Kidney (tissue), 14 donors: ENCODE data around the gene FCN2. TPM values are rescaled to one million over a fixed set of nuclear protein-coding genes. Genes with fewer than 3 reads are reported as not detected.

Experiments used
- DNase-seq, 5 donors: peaks; one replicate each; pipeline ENCODE4 v3.0.0-alpha.2; 2013 to 2020
- FAIRE-seq: peaks from 2 replicates; lab custom pipeline; 2012; peaks lifted over from hg19 to GRCh38; lab: Jason Lieb, UNC
- H3K27ac ChIP-seq, 2 donors: one replicate each; pipeline ENCODE4 v1.7.0; 2013; ENCODE audit warnings: low read depth in 2 of 2, low read length in 2 of 2, inconsistent platforms in 1 of 2
- H3K27me3 ChIP-seq: one replicate; pipeline ENCODE4 v1.7.1; 2013; ENCODE audit warnings: low read length, inconsistent platforms; ENCODE audit not compliant: control insufficient read depth, insufficient read depth
- H3K36me3 ChIP-seq, 3 donors: one replicate each; pipeline versions ENCODE4 v1.7.0 to v1.7.1; 2013; ENCODE audit warnings: low read length in 3 of 3, control low read depth in 1 of 3, inconsistent platforms in 1 of 3; ENCODE audit not compliant: insufficient read depth in 3 of 3, control insufficient read depth in 2 of 3
- H3K4me1 ChIP-seq, 3 donors: one replicate each; pipeline versions ENCODE4 v1.7.0 to v1.7.1; 2013; ENCODE audit warnings: low read length in 3 of 3, inconsistent platforms in 1 of 3, low read depth in 1 of 3; ENCODE audit not compliant: control insufficient read depth in 2 of 3, insufficient read depth in 2 of 3
- H3K4me3 ChIP-seq, 3 donors: one replicate each; pipeline versions ENCODE4 v1.7.0 to v1.8.1; 2013; ENCODE audit warnings: low read length in 3 of 3, control low read depth in 1 of 3, inconsistent platforms in 1 of 3
- H3K9ac ChIP-seq, 3 donors: one replicate each; pipeline versions ENCODE4 v1.7.0 to v1.7.1; 2013; ENCODE audit warnings: low read length in 3 of 3, control low read depth in 1 of 3, inconsistent platforms in 1 of 3
- H3K9me3 ChIP-seq, 3 donors: one replicate each; pipeline versions ENCODE4 v1.7.0 to v1.7.1; 2013; ENCODE audit warnings: low read length in 3 of 3, control low read depth in 1 of 3, inconsistent platforms in 1 of 3; ENCODE audit not compliant: control insufficient read depth in 2 of 3, insufficient read depth in 1 of 3
- CTCF ChIP-seq: IDR thresholded peaks from 3 replicates; pipeline ENCODE4 v1.5.1; 2012; ENCODE audit warnings: mild to moderate bottlenecking, moderate library complexity, borderline replicate concordance; ENCODE audit not compliant: insufficient read depth; ENCODE audit errors: extremely low read depth
- intact Hi-C: fragments of 100-400 bp; cut with DNase I; formaldehyde crosslinking; loops from one replicate; pipeline ENCODE4 v1.11.1; 2022
- polyA plus RNA-seq: library from polyadenylated mRNA; stranded (reverse); fragments of 350-450 nt; fragmentation: Illumina TruSeq; extraction: RNeasy Lipid Tissue Mini Kit (QIAGEN cat#74804); gene quantifications from one replicate; pipeline ENCODE4 v1.2.3, GENCODE V29; 2014; ENCODE audit warnings: low read depth, low replicate concordance; ENCODE audit not compliant: insufficient read depth
- total RNA-seq: library from RNA; stranded (reverse); fragmentation: NEBNext Ultra II Directional; extraction: Animal tissue kit (Norgen Biotek cat#: 25700); gene quantifications from one replicate; pipeline ENCODE4 v1.2.1, GENCODE V29; 2021
- donor health status: control.
- donor health status: control.
- donor health status: control.
- donor health status: control.
- donor health status: control.
- donor health status: DM: yes; HTN: yes; CAD: no.
- donor health status: Normal renal cell carcinoma (clear cell type).

The FCN2 gene
- total and polyA plus RNA-seq, 2 donors from 2014 or later: 2.8 to 3.6 TPM

GRCh38 chr9:134838651-134839454 lies 41.8 kb upstream of the FCN2 start:
- no peak overlapping the region for H3K27ac ChIP-seq
- no peaks in the 10 kb centered on the region for H3K27me3 ChIP-seq
- no peaks in the 10 kb centered on the region for H3K9me3 ChIP-seq
- DNase-seq (peak in 1 of 5 donors; percentile 48), FAIRE-seq (no peak)
- H3K36me3 ChIP-seq: no peaks in the 10 kb centered on the region
- no peaks in the 10 kb centered on the region for H3K4me1 ChIP-seq
- intact Hi-C loops: no loop called here
- H3K9ac ChIP-seq: no peak overlapping the region
- no peak overlapping the region for H3K4me3 ChIP-seq
- no peak for TF ChIP-seq CTCF

GRCh38 chr9:134839455-134840125 lies 41.0 kb upstream of the FCN2 start:
- FAIRE-seq: no peak
- no peaks in the 10 kb centered on the region for H3K4me1 ChIP-seq
- H3K27ac ChIP-seq: no peak overlapping the region
- no peak overlapping the region for H3K4me3 ChIP-seq
- intact Hi-C loops: no loop called here
- H3K27me3 ChIP-seq: no peaks in the 10 kb centered on the region
- no peak for TF ChIP-seq CTCF
- H3K9ac ChIP-seq: no peak overlapping the region
- peak in 1 of 5 donors; percentile 71 for DNase-seq
- no peaks in the 10 kb centered on the region for H3K36me3 ChIP-seq
- H3K9me3 ChIP-seq: no peaks in the 10 kb centered on the region

- Histone ChIP-seq H3K27me3 (no peaks in the 10 kb centered on the region), H3K27ac (no peak overlapping the region), H3K9ac (no peak overlapping the region), H3K9me3 (no peaks in the 10 kb centered on the region), H3K4me1 (no peaks in the 10 kb centered on the region), H3K4me3 (no peak overlapping the region), H3K36me3 (no peaks in the 10 kb centered on the region)
- FAIRE-seq (no peak), DNase-seq (no peak)
- intact Hi-C loops: no loop called here
- no peak for TF ChIP-seq CTCF
These were observed 40.1 kb upstream of the FCN2 start for GRCh38 chr9:134840511-134840910.
